ENCODE results near the gene EREG. TPM values are rescaled to one million over a fixed set of nuclear protein-coding genes. Genes with fewer than 3 reads are reported as not detected.
"Not testable (repeated sequence)": the region's sequence is repeated elsewhere in the genome, so short reads cannot be mapped to it uniquely, and the experiment has no call there.

The EREG gene
- polyA plus RNA-seq, 1 donor (not counting 4 experiments of a cell fraction or from before 2014, with no cell fraction given), result 38.7 TPM

GRCh38 chr4:74339501-74339900 lies 25.4 kb upstream of the EREG start:
- DNase-seq (ENCODE audit: low read depth, low spot score), result no peak
- FAIRE-seq, result no peak
- H4K20me1 ChIP-seq (ENCODE audit: control insufficient read depth, extremely low read depth, insufficient read depth, low read length), result no peaks in the 10 kb centered on the region
- H3K4me3 ChIP-seq (ENCODE audit: control insufficient read depth in 2 of 3, extremely low read depth in 1 of 3, insufficient read depth in 2 of 3, low read depth in 1 of 3, low read length in 3 of 3), result no peak overlapping the region
- H3K27me3 ChIP-seq (ENCODE audit: control insufficient read depth, extremely low read depth, insufficient read depth, low read length), result no peaks in the 10 kb centered on the region
- H3K79me2 ChIP-seq (ENCODE audit: control insufficient read depth, insufficient read depth, low read length), result no peaks in the 10 kb centered on the region
- no peak overlapping the region for H3K4me2 ChIP-seq (ENCODE audit: control insufficient read depth, extremely low read depth, insufficient read depth, low read depth, low read length)
- no peak for TF ChIP-seq CTCF (optimal IDR thresholded peaks at IDR 0.05 in 1 of 3, IDR thresholded peaks at IDR 0.05 in 1 of 3, conservative IDR thresholded peaks at IDR 0.05 in 1 of 3; ENCODE audit: extremely low read depth in 1 of 3, insufficient read depth in 2 of 3, low read length in 3 of 3)
- no peak for TF ChIP-seq EZH2 (IDR thresholded peaks at IDR 0.05; ENCODE audit: low read length)
- no peak overlapping the region for H3K9ac ChIP-seq (ENCODE audit: control insufficient read depth, extremely low read depth, insufficient read depth, low read length)
- H2AFZ ChIP-seq (ENCODE audit: control insufficient read depth, low read length), result no peak overlapping the region
- peaks cover 2% of the 10 kb centered on the region for H3K9me3 ChIP-seq (ENCODE audit: control insufficient read depth, low read depth, low read length)
- H3K4me1 ChIP-seq (ENCODE audit: control insufficient read depth, extremely low read depth, insufficient read depth, low read length), result no peaks in the 10 kb centered on the region
- H3K36me3 ChIP-seq (ENCODE audit: control insufficient read depth in 2 of 2, extremely low read depth in 1 of 2, insufficient read depth in 2 of 2, low read length in 2 of 2), result peaks cover 0 to 4% of the 10 kb centered on the region in 2 experiments
- no peak overlapping the region for H3K27ac ChIP-seq (ENCODE audit: control insufficient read depth, insufficient read depth, low read length)
- H3K9me1 ChIP-seq (ENCODE audit: control insufficient read depth, extremely low read depth, insufficient read depth, low read length), result no peaks in the 10 kb centered on the region
- dilution Hi-C loops (cut with MboI; ENCODE audit: extremely low pct_ligation_motif_present, low sequenced_read_pairs), result no loop called here

DNA sequence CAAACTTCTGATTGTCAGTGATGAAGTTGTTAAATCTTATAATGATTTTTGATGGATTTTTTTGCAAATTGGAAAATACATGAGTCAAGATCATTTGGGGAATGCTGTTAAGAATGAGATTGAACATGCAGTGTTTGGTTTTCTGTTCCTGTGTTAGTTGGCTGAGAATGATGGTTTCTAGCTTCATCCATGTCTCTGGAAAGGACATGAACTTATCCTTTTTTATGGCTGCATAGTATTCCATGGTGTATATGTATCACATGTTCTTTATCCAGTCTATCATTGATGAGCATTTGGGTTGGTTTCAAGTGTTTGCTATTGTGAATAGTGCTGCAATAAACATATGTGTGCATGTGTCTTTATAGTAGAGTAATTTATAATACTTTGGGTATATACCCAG lies 24.5 kb upstream of the EREG start:
- dilution Hi-C loops (cut with MboI; ENCODE audit: extremely low pct_ligation_motif_present, low sequenced_read_pairs); DNase-seq (ENCODE audit: low read depth, low spot score); H3K9me3 ChIP-seq (ENCODE audit: control insufficient read depth, low read depth, low read length); H3K27me3 ChIP-seq (ENCODE audit: control insufficient read depth, extremely low read depth, insufficient read depth, low read length); H3K4me2 ChIP-seq (ENCODE audit: control insufficient read depth, extremely low read depth, insufficient read depth, low read depth, low read length); H3K27ac ChIP-seq (ENCODE audit: control insufficient read depth, insufficient read depth, low read length); H3K9me1 ChIP-seq (ENCODE audit: control insufficient read depth, extremely low read depth, insufficient read depth, low read length); H3K4me3 ChIP-seq (ENCODE audit: control insufficient read depth in 2 of 3, extremely low read depth in 1 of 3, insufficient read depth in 2 of 3, low read depth in 1 of 3, low read length in 3 of 3); H3K36me3 ChIP-seq (ENCODE audit: control insufficient read depth in 2 of 2, extremely low read depth in 1 of 2, insufficient read depth in 2 of 2, low read length in 2 of 2); H3K4me1 ChIP-seq (ENCODE audit: control insufficient read depth, extremely low read depth, insufficient read depth, low read length); H3K79me2 ChIP-seq (ENCODE audit: control insufficient read depth, insufficient read depth, low read length); H4K20me1 ChIP-seq (ENCODE audit: control insufficient read depth, extremely low read depth, insufficient read depth, low read length); H3K9ac ChIP-seq (ENCODE audit: control insufficient read depth, extremely low read depth, insufficient read depth, low read length); H2AFZ ChIP-seq (ENCODE audit: control insufficient read depth, low read length): not testable (repeated sequence)
- peak; percentile 23 for FAIRE-seq

DNA sequence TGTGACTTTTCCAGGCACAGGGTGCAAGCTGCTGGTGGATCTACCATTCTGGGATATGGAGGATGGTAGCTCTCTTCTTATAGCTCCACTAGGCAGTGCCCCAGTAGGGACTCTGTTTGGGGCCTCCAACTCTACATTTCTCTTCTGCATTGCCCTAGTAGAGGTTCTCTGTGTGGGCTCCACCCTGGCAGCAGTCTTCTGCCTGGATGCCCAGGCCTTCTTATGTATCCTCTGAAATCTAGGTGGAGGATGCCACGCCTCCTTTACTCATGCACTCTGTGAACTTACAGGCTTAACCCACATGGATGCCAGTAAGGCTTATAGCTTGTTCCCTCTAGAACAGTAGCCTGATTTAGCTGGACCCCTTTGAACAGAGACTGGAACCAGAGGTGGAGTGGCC lies 20.9 kb upstream of the EREG start:
- Histone ChIP-seq H3K79me2 (ENCODE audit: control insufficient read depth, insufficient read depth, low read length) (no peaks in the 10 kb centered on the region), H3K27me3 (ENCODE audit: control insufficient read depth, extremely low read depth, insufficient read depth, low read length) (no peaks in the 10 kb centered on the region), H3K9ac (ENCODE audit: control insufficient read depth, extremely low read depth, insufficient read depth, low read length) (no peak overlapping the region), H4K20me1 (ENCODE audit: control insufficient read depth, extremely low read depth, insufficient read depth, low read length) (no peaks in the 10 kb centered on the region), H3K27ac (ENCODE audit: control insufficient read depth, insufficient read depth, low read length) (no peak overlapping the region), H3K9me1 (ENCODE audit: control insufficient read depth, extremely low read depth, insufficient read depth, low read length) (no peaks in the 10 kb centered on the region), H3K4me3 (ENCODE audit: control insufficient read depth in 2 of 3, extremely low read depth in 1 of 3, insufficient read depth in 2 of 3, low read depth in 1 of 3, low read length in 3 of 3) (no peak overlapping the region), H3K9me3 (ENCODE audit: control insufficient read depth, low read depth, low read length) (peaks cover 2% of the 10 kb centered on the region), H3K4me2 (ENCODE audit: control insufficient read depth, extremely low read depth, insufficient read depth, low read depth, low read length) (no peak overlapping the region), H3K36me3 (ENCODE audit: control insufficient read depth in 2 of 2, extremely low read depth in 1 of 2, insufficient read depth in 2 of 2, low read length in 2 of 2) (peaks cover 0 to 4% of the 10 kb centered on the region in 2 experiments), H2AFZ (ENCODE audit: control insufficient read depth, low read length) (no peak overlapping the region), H3K4me1 (ENCODE audit: control insufficient read depth, extremely low read depth, insufficient read depth, low read length) (no peaks in the 10 kb centered on the region)
- DNase-seq (ENCODE audit: low read depth, low spot score), result no peak
- dilution Hi-C loops (cut with MboI; ENCODE audit: extremely low pct_ligation_motif_present, low sequenced_read_pairs), result no loop called here
- TF ChIP-seq EZH2 (IDR thresholded peaks at IDR 0.05; ENCODE audit: low read length), result no peak
- TF ChIP-seq CTCF (optimal IDR thresholded peaks at IDR 0.05 in 1 of 3, IDR thresholded peaks at IDR 0.05 in 1 of 3, conservative IDR thresholded peaks at IDR 0.05 in 1 of 3; ENCODE audit: extremely low read depth in 1 of 3, insufficient read depth in 2 of 3, low read length in 3 of 3), result no peak
- FAIRE-seq, result no peak

Measured in keratinocyte (primary cell).